CD14-positive monocyte (primary cell): Measurements from ENCODE around the gene GRIN3A. TPM values are rescaled to one million over a fixed set of nuclear protein-coding genes. Genes with fewer than 3 reads are reported as not detected.

Experiments
- DNase-seq, 3 donors: peaks; one replicate each; pipeline ENCODE4 v3.0.0-alpha.2; 2011 to 2022
- H2AFZ ChIP-seq: 2 replicates; pipeline ENCODE4 v1.6.0; 2012; ENCODE audit warnings: mild to moderate bottlenecking, low read depth, low read length, inconsistent platforms; ENCODE audit not compliant: insufficient read depth, poor library complexity, severe bottlenecking
- H3K27ac ChIP-seq, 2 donors: 1 replicate in 1 of 2; 2 replicates in 1 of 2; pipeline ENCODE4 v1.5.1; 2012 to 2013; ENCODE audit warnings: low read length in 2 of 2, control low read depth in 1 of 2, inconsistent platforms in 1 of 2, low read depth in 1 of 2, mild to moderate bottlenecking in 1 of 2
- H3K27me3 ChIP-seq, 2 donors: one replicate each; pipeline versions ENCODE4 v1.6.0 to v1.6.1; 2011 to 2013; ENCODE audit warnings: low read length in 2 of 2; ENCODE audit not compliant: control insufficient read depth in 2 of 2, insufficient read depth in 2 of 2
- H3K36me3 ChIP-seq, 2 donors: replicated peaks in 1 of 2; 1 replicate in 1 of 2; 2 replicates in 1 of 2; pipeline versions ENCODE4 v1.5.1 to v1.6.1; 2012 to 2013; ENCODE audit warnings: low read length in 2 of 2, control low read depth in 1 of 2, inconsistent platforms in 1 of 2, mild to moderate bottlenecking in 1 of 2; ENCODE audit not compliant: insufficient read depth in 2 of 2, control insufficient read depth in 1 of 2
- H3K4me1 ChIP-seq, 2 donors: 1 replicate in 1 of 2; 2 replicates in 1 of 2; pipeline versions ENCODE4 v1.5.1 to v1.6.1; 2012 to 2013; ENCODE audit warnings: low read length in 2 of 2, control low read depth in 1 of 2, inconsistent platforms in 1 of 2, mild to moderate bottlenecking in 1 of 2, moderate library complexity in 1 of 2; ENCODE audit not compliant: insufficient read depth in 2 of 2, control insufficient read depth in 1 of 2
- H3K4me2 ChIP-seq: replicated peaks from 2 replicates; pipeline ENCODE3; 2012; ENCODE audit warnings: low read length, moderate library complexity, mild to moderate bottlenecking; ENCODE audit not compliant: poor library complexity, severe bottlenecking; ENCODE audit errors: extremely low read depth
- H3K4me3 ChIP-seq, 3 experiments: fragments of 200-600 bp in 1 of 3; sonication (generic) in 1 of 3; replicated peaks in 1 of 3; 1 replicate in 2 of 3; 2 replicates in 1 of 3; pipeline ENCODE4 v1.5.1; 2011 to 2013; ENCODE audit warnings: low read length in 3 of 3, mild to moderate bottlenecking in 3 of 3, control low read depth in 2 of 3, low read depth in 2 of 3, inconsistent platforms in 1 of 3, moderate library complexity in 1 of 3
- H3K79me2 ChIP-seq: 2 replicates; pipeline ENCODE4 v1.6.0; 2012; ENCODE audit warnings: mild to moderate bottlenecking, control low read depth, inconsistent platforms, low read length, moderate library complexity; ENCODE audit not compliant: insufficient read depth
- H3K9ac ChIP-seq: 2 replicates; pipeline ENCODE4 v1.6.0; 2017; ENCODE audit warnings: low read length, mild to moderate bottlenecking; ENCODE audit not compliant: insufficient read depth, poor library complexity, severe bottlenecking
- H3K9me3 ChIP-seq, 2 donors: replicated peaks in 1 of 2; 1 replicate in 1 of 2; 2 replicates in 1 of 2; pipeline versions ENCODE4 v1.5.1 to v1.6.1; 2012 to 2013; ENCODE audit warnings: low read length in 2 of 2, control low read depth in 1 of 2; ENCODE audit not compliant: control insufficient read depth in 1 of 2, insufficient read depth in 1 of 2
- H4K20me1 ChIP-seq: 2 replicates; pipeline ENCODE4 v1.6.0; 2012; ENCODE audit warnings: mild to moderate bottlenecking, low read length, control low read depth, moderate library complexity; ENCODE audit not compliant: insufficient read depth
- H3K27ac Mint-ChIP-seq, 7 donors: one replicate each; pipeline ENCODE4 v1.8.0; 2020; ENCODE audit warnings: mild to moderate bottlenecking in 7 of 7, mixed read lengths in 7 of 7, moderate library complexity in 6 of 7, inconsistent platforms in 2 of 7
- H3K27me3 Mint-ChIP-seq, 3 donors: one replicate each; pipeline ENCODE4 v1.8.0; 2021 to 2022; ENCODE audit warnings: low read depth in 3 of 3, mild to moderate bottlenecking in 3 of 3, mixed read lengths in 3 of 3, moderate library complexity in 3 of 3, inconsistent platforms in 1 of 3
- H3K36me3 Mint-ChIP-seq, 2 donors: one replicate each; pipeline ENCODE4 v1.8.0; 2020; ENCODE audit warnings: mixed read lengths in 2 of 2, inconsistent platforms in 1 of 2, mild to moderate bottlenecking in 1 of 2
- H3K4me1 Mint-ChIP-seq: one replicate; pipeline ENCODE4 v1.8.0; 2020; ENCODE audit warnings: mild to moderate bottlenecking, mixed read lengths
- H3K4me3 Mint-ChIP-seq, 2 donors: one replicate each; pipeline ENCODE4 v1.8.0; 2020; ENCODE audit warnings: mild to moderate bottlenecking in 2 of 2, mixed read lengths in 2 of 2, moderate library complexity in 1 of 2
- H3K9me3 Mint-ChIP-seq, 7 donors: one replicate each; pipeline ENCODE4 v1.8.0; 2020 to 2022; ENCODE audit warnings: mixed read lengths in 7 of 7, mild to moderate bottlenecking in 6 of 7, moderate library complexity in 6 of 7, inconsistent platforms in 2 of 7
- CTCF ChIP-seq: fragments of 200-600 bp; IDR thresholded peaks from one replicate; pipeline ENCODE4 v1.8.0; 2022; ENCODE audit warnings: antibody characterized with exemption, mild to moderate bottlenecking
- WGBS: methylation state at CpG from one replicate; pipeline ENCODE4 v1.1.5; 2013; ENCODE audit warnings: missing lambda C conversion rate; ENCODE audit not compliant: insufficient coverage; 5-methylcytosine and 5-hydroxymethylcytosine counted together
- intact Hi-C, 2 donors: fragments of 100-400 bp; cut with micrococcal nuclease; formaldehyde crosslinking; loops; one replicate each; pipeline versions ENCODE4 v1.15.0 to v1.15.1; 2023
- polyA plus RNA-seq, 3 donors: library from polyadenylated mRNA; depleted of rRNA in 1 of 3; unstranded in 2 of 3; stranded (reverse) in 1 of 3; fragments of 300-500 nt in 2 of 3; fragments of >200 nt in 1 of 3; fragmentation: Illumina TruSeq in 2 of 3; gene quantifications; 1 replicate in 2 of 3; 2 replicates in 1 of 3; pipeline ENCODE4 v1.2.3, GENCODE V29; 2012 to 2021

GRIN3A gene
- polyA plus RNA-seq, 3 donors, result 0.11 to 0.39 (median 0.16) TPM

GRCh38 chr9:101671567-101671966 lies 66.9 kb downstream of the GRIN3A start:
- H3K36me3 Mint-ChIP-seq, result no peaks in the 10 kb centered on the region
- H3K27ac Mint-ChIP-seq, result no peak overlapping the region
- H3K27me3 ChIP-seq, result no peaks in the 10 kb centered on the region
- no peak overlapping the region for H3K4me3 Mint-ChIP-seq
- intact Hi-C loops, result no loop called here
- no peak overlapping the region for H2AFZ ChIP-seq
- peaks cover 18 to 20% of the 10 kb centered on the region in 2 donors for H3K4me1 ChIP-seq
- H3K4me1 Mint-ChIP-seq, result peaks cover 16% of the 10 kb centered on the region
- H3K79me2 ChIP-seq, result no peaks in the 10 kb centered on the region
- no peak overlapping the region for H3K9ac ChIP-seq
- H3K27ac ChIP-seq, result no peak overlapping the region
- H3K4me3 ChIP-seq, result no peak overlapping the region
- no peaks in the 10 kb centered on the region for H4K20me1 ChIP-seq
- peaks cover 0 to 8% (median 0%) of the 10 kb centered on the region in 7 donors for H3K9me3 Mint-ChIP-seq
- peaks cover 0 to 1% (median 0%) of the 10 kb centered on the region in 3 donors for H3K27me3 Mint-ChIP-seq
- no peak overlapping the region for H3K4me2 ChIP-seq
- H3K9me3 ChIP-seq, result no peaks in the 10 kb centered on the region
- H3K36me3 ChIP-seq, result no peaks in the 10 kb centered on the region
- DNase-seq, result no peak
- TF ChIP-seq CTCF, result no peak
- WGBS, result no CpG with 5 or more reads among the region's 1 CpG

- Mint-ChIP-seq H3K4me3 (no peak overlapping the region), H3K36me3 (no peaks in the 10 kb centered on the region), H3K27ac (no peak overlapping the region), H3K4me1 (peaks cover 3% of the 10 kb centered on the region), H3K9me3 (peaks cover 0 to 8% (median 0%) of the 10 kb centered on the region in 7 donors), H3K27me3 (peaks cover 0 to 1% (median 0%) of the 10 kb centered on the region in 3 donors)
- Histone ChIP-seq H3K9me3 (no peaks in the 10 kb centered on the region), H2AFZ (no peak overlapping the region), H3K27ac (no peak overlapping the region), H3K27me3 (no peaks in the 10 kb centered on the region), H3K36me3 (no peaks in the 10 kb centered on the region), H3K4me1 (peaks cover 5 to 6% of the 10 kb centered on the region in 2 donors), H4K20me1 (no peaks in the 10 kb centered on the region), H3K4me2 (no peak overlapping the region), H3K79me2 (no peaks in the 10 kb centered on the region), H3K4me3 (no peak overlapping the region), H3K9ac (no peak overlapping the region)
- DNase-seq, result no peak
- no peak for TF ChIP-seq CTCF
- intact Hi-C loops, result no loop called here
Observed at GRCh38 chr9:101668421-101668820, 70.0 kb downstream of the GRIN3A start.
